HG02973 (cell line): ENCODE data around the gene RAD51B.

Source experiments
- ATAC-seq: cut with Tn5 transposase; IDR thresholded peaks from one replicate; pipeline ENCODE4 v1.9.1; 2021; ENCODE audit warnings: moderate library complexity; ENCODE audit not compliant: unreplicated experiment

Gene RAD51B

GRCh38 chr14:68739701-68740100, 920.1 kb downstream of the RAD51B start:
- no peak for ATAC-seq

GRCh38 chr14:68740788-68741476, 921.4 kb downstream of the RAD51B start:
- no peak for ATAC-seq

GRCh38 chr14:68741477-68741791, 921.9 kb downstream of the RAD51B start:
- ATAC-seq: no peak

GRCh38 chr14:68741839-68742470, 922.4 kb downstream of the RAD51B start:
- ATAC-seq: peak; percentile 68

GRCh38 chr14:68744613-68745012, 925.0 kb downstream of the RAD51B start:
- ATAC-seq: no peak

- no peak for ATAC-seq
These were observed 927.8 kb downstream of the RAD51B start for GRCh38 chr14:68747393-68747792.

- ATAC-seq: no peak
These were observed 928.7 kb downstream of the RAD51B start for GRCh38 chr14:68748260-68748659.

- ATAC-seq: no peak
These were observed 929.1 kb downstream of the RAD51B start for GRCh38 chr14:68748691-68749090.

GRCh38 chr14:68749487-68750475, 930.2 kb downstream of the RAD51B start:
- ATAC-seq: no peak

- no peak for ATAC-seq
These were observed 932.9 kb downstream of the RAD51B start for GRCh38 chr14:68752271-68753006.

GRCh38 chr14:68753690-68754089, 934.1 kb downstream of the RAD51B start:
- ATAC-seq: no peak

GRCh38 chr14:68755016-68755353, 935.4 kb downstream of the RAD51B start:
- no peak for ATAC-seq

- no peak for ATAC-seq
These were observed 936.5 kb downstream of the RAD51B start for GRCh38 chr14:68756000-68756481.

- ATAC-seq: no peak
These were observed 937.2 kb downstream of the RAD51B start for GRCh38 chr14:68756734-68757133.

- ATAC-seq: no peak
These were observed 938.1 kb downstream of the RAD51B start for GRCh38 chr14:68757618-68758081.

- no peak for ATAC-seq
These were observed 938.7 kb downstream of the RAD51B start for GRCh38 chr14:68758301-68758700.

- ATAC-seq: no peak
These were observed 939.5 kb downstream of the RAD51B start for GRCh38 chr14:68759017-68759560.

GRCh38 chr14:68759937-68760336, 940.4 kb downstream of the RAD51B start:
- ATAC-seq: no peak

GRCh38 chr14:68760761-68761160, 941.2 kb downstream of the RAD51B start:
- ATAC-seq: no peak

GRCh38 chr14:68761391-68761790, 941.8 kb downstream of the RAD51B start:
- ATAC-seq: no peak
